ENCODE measurements around the gene MAOB. TPM values are rescaled to one million over a fixed set of nuclear protein-coding genes. Genes with fewer than 3 reads are reported as not detected.

The MAOB gene
- total RNA-seq, 1 donor from 2014 or later = not detected

GRCh38 chrX:43881410-43882293 is 598 bp downstream of the MAOB start:
- no peak for TF ChIP-seq CTCF (IDR thresholded peaks at IDR 0.05; ENCODE audit: partially characterized antibody, unreplicated experiment)

DNA sequence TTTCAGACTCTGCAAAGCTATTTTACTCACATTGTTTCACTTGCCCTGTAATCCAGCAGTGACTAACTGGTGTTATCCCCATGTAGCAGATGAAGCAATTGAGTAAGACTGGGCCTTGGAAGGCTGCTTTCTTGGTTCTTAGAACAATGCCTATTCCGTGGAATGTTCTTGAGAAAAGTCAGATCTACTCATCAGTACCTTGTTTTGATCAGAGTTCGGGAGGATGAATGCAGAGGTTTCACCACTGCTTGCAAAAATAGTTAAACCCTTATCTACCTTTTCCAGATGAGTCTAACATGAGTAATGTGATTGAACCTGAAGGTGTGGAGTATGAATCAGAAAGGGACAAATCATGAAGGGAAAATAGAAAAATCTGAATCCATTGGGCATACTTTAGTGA is 1.8 kb downstream of the MAOB start:
- Mint-ChIP-seq H3K27me3 (ENCODE audit: unreplicated experiment) (peaks cover 2% of the 10 kb centered on the region), H3K4me1 (ENCODE audit: low read depth, unreplicated experiment) (no peaks in the 10 kb centered on the region), H3K4me3 (ENCODE audit: unreplicated experiment) (no peak overlapping the region), H3K36me3 (ENCODE audit: unreplicated experiment) (no peaks in the 10 kb centered on the region), H3K9me3 (ENCODE audit: unreplicated experiment) (no peaks in the 10 kb centered on the region), H3K27ac (ENCODE audit: unreplicated experiment) (no peak overlapping the region)
- DNase-seq = no peak
- TF ChIP-seq CTCF (IDR thresholded peaks at IDR 0.05; ENCODE audit: partially characterized antibody, unreplicated experiment) = no peak

More at GRCh38 chrX:43881410-43882293, 598 bp downstream of the MAOB start:
- no peaks in the 10 kb centered on the region for H3K36me3 Mint-ChIP-seq (ENCODE audit: unreplicated experiment)
- no peaks in the 10 kb centered on the region for H3K4me1 Mint-ChIP-seq (ENCODE audit: low read depth, unreplicated experiment)
- H3K27me3 Mint-ChIP-seq (ENCODE audit: unreplicated experiment) = peaks cover 2% of the 10 kb centered on the region
- no peak for DNase-seq
- H3K27ac Mint-ChIP-seq (ENCODE audit: unreplicated experiment) = no peak overlapping the region
- H3K9me3 Mint-ChIP-seq (ENCODE audit: unreplicated experiment) = no peaks in the 10 kb centered on the region
- no peak overlapping the region for H3K4me3 Mint-ChIP-seq (ENCODE audit: unreplicated experiment)

GRCh38 chrX:43878906-43879526 is 3.2 kb downstream of the MAOB start:
- peaks cover 2% of the 10 kb centered on the region for H3K27me3 Mint-ChIP-seq (ENCODE audit: unreplicated experiment)
- no peaks in the 10 kb centered on the region for H3K9me3 Mint-ChIP-seq (ENCODE audit: unreplicated experiment)
- no peaks in the 10 kb centered on the region for H3K4me1 Mint-ChIP-seq (ENCODE audit: low read depth, unreplicated experiment)
- TF ChIP-seq CTCF (IDR thresholded peaks at IDR 0.05; ENCODE audit: partially characterized antibody, unreplicated experiment) = no peak
- H3K36me3 Mint-ChIP-seq (ENCODE audit: unreplicated experiment) = no peaks in the 10 kb centered on the region
- no peak overlapping the region for H3K27ac Mint-ChIP-seq (ENCODE audit: unreplicated experiment)
- DNase-seq = no peak
- no peak overlapping the region for H3K4me3 Mint-ChIP-seq (ENCODE audit: unreplicated experiment)

DNA sequence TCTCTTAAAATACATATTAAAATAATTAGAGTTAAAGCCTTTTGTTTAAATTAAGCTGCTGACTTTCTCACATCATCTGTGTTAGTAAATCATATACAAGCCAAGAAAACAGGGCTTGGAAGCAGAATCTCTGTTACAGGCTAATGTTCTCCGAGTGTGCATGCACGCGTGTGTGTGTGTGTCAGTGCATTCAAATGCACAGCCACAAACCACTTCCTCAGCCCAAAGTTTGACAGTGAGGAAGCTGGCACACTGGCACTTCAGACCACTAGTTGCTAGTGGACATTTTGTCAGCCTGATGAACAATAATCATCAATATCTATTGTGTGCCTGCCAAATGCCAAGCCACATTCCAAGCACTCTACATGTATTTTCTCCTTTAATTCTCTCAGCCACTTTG is 5.6 kb downstream of the MAOB start:
- Mint-ChIP-seq H3K4me1 (ENCODE audit: low read depth, unreplicated experiment) (no peaks in the 10 kb centered on the region), H3K4me3 (ENCODE audit: unreplicated experiment) (no peak overlapping the region), H3K36me3 (ENCODE audit: unreplicated experiment) (peaks cover 3% of the 10 kb centered on the region), H3K27me3 (ENCODE audit: unreplicated experiment) (no peaks in the 10 kb centered on the region), H3K27ac (ENCODE audit: unreplicated experiment) (no peak overlapping the region), H3K9me3 (ENCODE audit: unreplicated experiment) (no peaks in the 10 kb centered on the region)
- TF ChIP-seq CTCF (IDR thresholded peaks at IDR 0.05; ENCODE audit: partially characterized antibody, unreplicated experiment) = no peak
- DNase-seq = no peak
